ENCODE data around the gene SLC35D1. TPM values are rescaled to one million over a fixed set of nuclear protein-coding genes. Genes with fewer than 3 reads are reported as not detected.

SLC35D1 gene
- total RNA-seq, 1 experiment from 2014 or later = 7.9 TPM

DNA sequence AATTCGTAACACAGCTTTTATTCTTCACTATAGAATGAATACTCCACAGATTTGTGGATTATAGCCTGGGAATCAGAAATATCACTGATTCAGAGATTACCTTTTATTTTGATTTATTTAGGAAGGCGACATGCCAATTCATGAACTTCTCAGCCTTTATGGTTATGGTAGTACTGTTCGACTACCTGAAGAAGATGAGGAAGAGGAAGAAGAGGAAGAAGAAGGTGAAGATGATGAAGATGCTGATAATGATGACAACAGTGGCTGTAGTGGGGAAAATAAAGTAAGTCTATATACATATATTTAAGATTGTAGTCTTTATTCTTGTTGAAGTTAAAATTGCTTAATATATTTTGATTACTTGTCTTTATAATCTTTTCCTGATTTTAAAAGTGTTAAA lies 96.0 kb downstream of the SLC35D1 start:
- peaks cover 36% of the 10 kb centered on the region for H3K36me3 ChIP-seq (ENCODE audit: insufficient read depth, low read length, poor library complexity, severe bottlenecking)
- POLR2A ChIA-PET (ENCODE audit: low non-redundant PET) = no interaction called here

GRCh38 chr1:66954208-66954607 lies 99.7 kb downstream of the SLC35D1 start:
- no TSS peak for BruUV-seq (replicated peaks)
- H3K4me1 ChIP-seq (ENCODE audit: insufficient read depth, low read length, poor library complexity, severe bottlenecking) = no peaks in the 10 kb centered on the region
- H3K27me3 ChIP-seq (replicated peaks; ENCODE audit: insufficient read depth, low read depth, low read length, poor library complexity) = no peaks in the 10 kb centered on the region
- H3K36me3 ChIP-seq (ENCODE audit: insufficient read depth, low read length, poor library complexity, severe bottlenecking) = peaks cover 8% of the 10 kb centered on the region
- no peak overlapping the region for H3K4me3 ChIP-seq (ENCODE audit: low read depth, low read length, poor library complexity, severe bottlenecking)
- no peak for DNase-seq (ENCODE audit: low spot score)
- POLR2A ChIA-PET (ENCODE audit: low non-redundant PET) = no interaction called here
- H3K9me3 ChIP-seq (ENCODE audit: low read depth, low read length, poor library complexity, severe bottlenecking) = no peaks in the 10 kb centered on the region
- intact Hi-C loops (cut with micrococcal nuclease; ENCODE audit: unreplicated experiment) = no loop called here
- no peak for TF ChIP-seq CTCF (conservative IDR thresholded peaks at IDR 0.05; ENCODE audit: low read depth, low read length)
- no peak for TF ChIP-seq EZH2 (IDR thresholded peaks at IDR 0.05; ENCODE audit: borderline replicate concordance, low read depth, low read length, poor library complexity, severe bottlenecking)
- no peak overlapping the region for H3K27ac ChIP-seq (ENCODE audit: low read depth, low read length, poor library complexity, severe bottlenecking)
- CTCF ChIA-PET = no interaction called here

More for the DNA sequence above, 96.0 kb downstream of the SLC35D1 start:
- DNase-seq (ENCODE audit: low spot score) = no peak
- Histone ChIP-seq H3K4me1 (ENCODE audit: insufficient read depth, low read length, poor library complexity, severe bottlenecking) (no peaks in the 10 kb centered on the region), H3K27me3 (replicated peaks; ENCODE audit: insufficient read depth, low read depth, low read length, poor library complexity) (no peaks in the 10 kb centered on the region), H3K9me3 (ENCODE audit: low read depth, low read length, poor library complexity, severe bottlenecking) (no peaks in the 10 kb centered on the region), H3K4me3 (ENCODE audit: low read depth, low read length, poor library complexity, severe bottlenecking) (no peak overlapping the region), H3K27ac (ENCODE audit: low read depth, low read length, poor library complexity, severe bottlenecking) (no peak overlapping the region)
- intact Hi-C loops (cut with micrococcal nuclease; ENCODE audit: unreplicated experiment) = no loop called here
- CTCF ChIA-PET = no interaction called here
- BruUV-seq (replicated peaks) = no TSS peak
- TF ChIP-seq EZH2 (IDR thresholded peaks at IDR 0.05; ENCODE audit: borderline replicate concordance, low read depth, low read length, poor library complexity, severe bottlenecking) = no peak
- TF ChIP-seq CTCF (conservative IDR thresholded peaks at IDR 0.05; ENCODE audit: low read depth, low read length) = no peak

- intact Hi-C loops (cut with micrococcal nuclease; ENCODE audit: unreplicated experiment) = no loop called here
- H3K27ac ChIP-seq (ENCODE audit: low read depth, low read length, poor library complexity, severe bottlenecking) = no peak overlapping the region
- peaks cover 12% of the 10 kb centered on the region for H3K36me3 ChIP-seq (ENCODE audit: insufficient read depth, low read length, poor library complexity, severe bottlenecking)
- no peak for DNase-seq (ENCODE audit: low spot score)
- no peaks in the 10 kb centered on the region for H3K4me1 ChIP-seq (ENCODE audit: insufficient read depth, low read length, poor library complexity, severe bottlenecking)
- POLR2A ChIA-PET (ENCODE audit: low non-redundant PET) = no interaction called here
- TF ChIP-seq CTCF (conservative IDR thresholded peaks at IDR 0.05; ENCODE audit: low read depth, low read length) (no peak), EZH2 (IDR thresholded peaks at IDR 0.05; ENCODE audit: borderline replicate concordance, low read depth, low read length, poor library complexity, severe bottlenecking) (no peak)
- H3K27me3 ChIP-seq (replicated peaks; ENCODE audit: insufficient read depth, low read depth, low read length, poor library complexity) = no peaks in the 10 kb centered on the region
- no peaks in the 10 kb centered on the region for H3K9me3 ChIP-seq (ENCODE audit: low read depth, low read length, poor library complexity, severe bottlenecking)
- CTCF ChIA-PET = no interaction called here
- no peak overlapping the region for H3K4me3 ChIP-seq (ENCODE audit: low read depth, low read length, poor library complexity, severe bottlenecking)
- BruUV-seq (replicated peaks) = no TSS peak
These were observed 102.4 kb downstream of the SLC35D1 start for GRCh38 chr1:66951513-66951912.

Other genes starting within 250 kb of the SLC35D1 start
- 4.9 and 5.3 TPM in 2 replicates for gene DNAI4, start 129.3 kb downstream of the SLC35D1 start, total RNA-seq (2021)
- gene MIER1, start 129.2 kb downstream of the SLC35D1 start, total RNA-seq (2021) = 30.3 and 30.7 TPM in 2 replicates
- gene C1orf141, start 80.8 kb upstream of the SLC35D1 start, total RNA-seq (2021) = not detected in 2 replicates
- gene IL23R, start 112.3 kb upstream of the SLC35D1 start, total RNA-seq (2021) = not detected in 2 replicates

Data from A673 (cell line).